SK-N-SH treated with all-trans-retinoic acid at 6 μM for 48 hours (cell line): Measurements from ENCODE around the gene PPL.

Experiments used
- ATAC-seq: fragments of 200-7000 bp; cut with Tn5 transposase; 3 replicates; pipeline ENCODE4 v1.9.1; 2020; ENCODE audit warnings: mild to moderate bottlenecking, moderate library complexity
- BACH2 ChIP-seq: fragments of 250-450 bp; sonication (Bioruptor Pico); IDR thresholded peaks from 2 replicates; pipeline ENCODE4 v1.9.0; 2021; ENCODE audit warnings: mild to moderate bottlenecking, borderline replicate concordance
- CSDC2 ChIP-seq: fragments of 250-450 bp; sonication (Bioruptor Pico); IDR thresholded peaks from 2 replicates; pipeline ENCODE4 v1.5.0; 2020; ENCODE audit warnings: mild to moderate bottlenecking, moderate library complexity
- ESRRG ChIP-seq: fragments of 250-450 bp; sonication (Bioruptor Pico); IDR thresholded peaks from 2 replicates; pipeline ENCODE4 v1.6.1; 2021; ENCODE audit warnings: mild to moderate bottlenecking
- GLIS3 ChIP-seq: fragments of 250-450 bp; sonication (Bioruptor Pico); IDR thresholded peaks from 2 replicates; pipeline ENCODE4 v1.5.0; 2020; ENCODE audit warnings: mild to moderate bottlenecking, moderate library complexity
- ISL1 ChIP-seq: fragments of 250-450 bp; sonication (Bioruptor Pico); IDR thresholded peaks from 2 replicates; pipeline ENCODE4 v2.1.2; 2022; ENCODE audit warnings: mild to moderate bottlenecking, moderate library complexity
- OSR1 ChIP-seq: fragments of 250-450 bp; sonication (Bioruptor Pico); IDR thresholded peaks from 2 replicates; pipeline ENCODE4 v1.8.0; 2022; ENCODE audit warnings: moderate library complexity, mild to moderate bottlenecking, inconsistent platforms
- PATZ1 ChIP-seq: fragments of 250-450 bp; sonication (Bioruptor Pico); IDR thresholded peaks from 2 replicates; pipeline ENCODE4 v1.8.0; 2020; ENCODE audit warnings: mild to moderate bottlenecking, moderate library complexity, borderline replicate concordance
- POU6F1 ChIP-seq: fragments of 250-450 bp; sonication (Bioruptor Pico); IDR thresholded peaks from 2 replicates; pipeline ENCODE4 v1.8.0; 2021; ENCODE audit warnings: low read depth, mild to moderate bottlenecking, moderate library complexity, borderline replicate concordance
- PPARA ChIP-seq: fragments of 250-450 bp; sonication (Bioruptor Pico); IDR thresholded peaks from 2 replicates; pipeline ENCODE4 v1.5.0; 2020; ENCODE audit warnings: mild to moderate bottlenecking, borderline replicate concordance
- RARB ChIP-seq: fragments of 250-450 bp; sonication (Bioruptor Pico); IDR thresholded peaks from 2 replicates; pipeline ENCODE4 v1.8.0; 2021; ENCODE audit warnings: mild to moderate bottlenecking, moderate library complexity
- SNAI2 ChIP-seq: fragments of 250-450 bp; sonication (Bioruptor Pico); IDR thresholded peaks from 2 replicates; pipeline ENCODE4 v1.5.0; 2020; ENCODE audit warnings: mild to moderate bottlenecking, moderate library complexity
- TCF4 ChIP-seq: fragments of 250-450 bp; sonication (Bioruptor Pico); IDR thresholded peaks from 2 replicates; pipeline ENCODE4 v1.8.0; 2021; ENCODE audit warnings: mild to moderate bottlenecking, moderate library complexity, borderline replicate concordance
- TOX ChIP-seq: fragments of 250-450 bp; sonication (Bioruptor Pico); IDR thresholded peaks from 2 replicates; pipeline ENCODE4 v1.8.0; 2021; ENCODE audit warnings: mild to moderate bottlenecking, moderate library complexity, borderline replicate concordance
- TSHZ2 ChIP-seq: fragments of 250-450 bp; sonication (Bioruptor Pico); IDR thresholded peaks from 2 replicates; pipeline ENCODE4 v1.5.0; 2020; ENCODE audit warnings: mild to moderate bottlenecking, moderate library complexity
- ZC3H10 ChIP-seq: fragments of 250-450 bp; sonication (Bioruptor Pico); IDR thresholded peaks from 2 replicates; pipeline ENCODE4 v1.5.1; 2021; ENCODE audit warnings: mild to moderate bottlenecking, moderate library complexity
- ZFP3 ChIP-seq: fragments of 250-450 bp; sonication (Bioruptor Pico); IDR thresholded peaks from 2 replicates; pipeline ENCODE4 v1.5.0; 2020; ENCODE audit warnings: mild to moderate bottlenecking, moderate library complexity
- ZNF565 ChIP-seq: fragments of 450-650 bp; formaldehyde crosslinking; conservative IDR thresholded peaks from 2 replicates; pipeline ENCODE4 v1.5.0; 2020; ENCODE audit warnings: low read depth, mild to moderate bottlenecking, moderate library complexity
- ZNF70 ChIP-seq: fragments of 450-650 bp; formaldehyde crosslinking; IDR thresholded peaks from 2 replicates; pipeline ENCODE4 v1.5.0; 2020; ENCODE audit warnings: mild to moderate bottlenecking, moderate library complexity
- ZNF8 ChIP-seq: fragments of 450-650 bp; formaldehyde crosslinking; IDR thresholded peaks from 2 replicates; pipeline ENCODE4 v1.5.0; 2020; ENCODE audit warnings: mild to moderate bottlenecking, moderate library complexity
- TF ChIP-seq, protein P1 (sequence below): fragments of 250-450 bp; sonication (Bioruptor Pico); IDR thresholded peaks from 2 replicates; pipeline ENCODE4 v1.5.1; 2021; ENCODE audit warnings: mild to moderate bottlenecking, moderate library complexity

PPL gene

DNA sequence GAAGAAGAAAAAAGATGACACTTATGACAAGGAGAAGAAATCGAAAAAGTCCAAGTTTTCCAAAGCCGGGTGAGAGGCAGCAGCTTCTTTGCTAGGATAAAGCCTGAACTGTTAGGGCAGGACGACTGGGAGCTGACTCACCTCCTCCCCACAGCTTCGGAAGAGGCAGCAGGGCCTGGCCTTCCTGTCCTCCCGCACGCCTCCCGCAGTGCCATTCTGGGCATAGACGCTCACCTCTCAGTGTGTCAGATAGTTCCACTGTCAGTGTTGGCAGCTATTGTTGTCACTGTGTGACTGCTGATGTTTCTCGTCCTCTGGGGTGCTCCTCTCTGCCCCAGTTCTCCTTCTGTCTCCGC, 77.1 kb downstream of the PPL start:
- TF ChIP-seq CSDC2 (CRISPR knock-in tag) (no peak), BACH2 (CRISPR knock-in tag) (no peak)
- TF ChIP-seq, all 23 proteins: peak for 0
- peak; percentile 58; the same call in 2 of the 3 replicates for ATAC-seq

GRCh38 chr16:4859190-4859899, 77.6 kb downstream of the PPL start:
- no peak for TF ChIP-seq ZFP3 (CRISPR knock-in tag)
- no peak for TF ChIP-seq ESRRG (CRISPR knock-in tag)
- TF ChIP-seq ZNF8, result no peak
- no peak for TF ChIP-seq PPARA
- no peak for TF ChIP-seq ZNF70 (CRISPR knock-in tag)
- no peak for TF ChIP-seq ZC3H10
- no peak for TF ChIP-seq CSDC2 (CRISPR knock-in tag)
- no peak for TF ChIP-seq TSHZ2 (CRISPR knock-in tag)
- ATAC-seq, result no peak; the same call in 2 of the 3 replicates

- no peak for TF ChIP-seq ZNF565 (CRISPR knock-in tag)
- no peak for ATAC-seq
Measured at GRCh38 chr16:4855804-4856203, 81.1 kb downstream of the PPL start.

GRCh38 chr16:4855371-4855770, 81.6 kb downstream of the PPL start:
- no peak for TF ChIP-seq PATZ1 (CRISPR knock-in tag)
- TF ChIP-seq POU6F1, result no peak
- no peak for TF ChIP-seq GLIS3 (CRISPR knock-in tag)
- TF ChIP-seq ZFP3 (CRISPR knock-in tag), result no peak
- TF ChIP-seq TCF4 (CRISPR knock-in tag), result no peak
- no peak for TF ChIP-seq ISL1 (CRISPR knock-in tag)
- TF ChIP-seq TSHZ2 (CRISPR knock-in tag), result no peak
- no peak for TF ChIP-seq TOX (CRISPR knock-in tag)
- TF ChIP-seq, protein P1, sequence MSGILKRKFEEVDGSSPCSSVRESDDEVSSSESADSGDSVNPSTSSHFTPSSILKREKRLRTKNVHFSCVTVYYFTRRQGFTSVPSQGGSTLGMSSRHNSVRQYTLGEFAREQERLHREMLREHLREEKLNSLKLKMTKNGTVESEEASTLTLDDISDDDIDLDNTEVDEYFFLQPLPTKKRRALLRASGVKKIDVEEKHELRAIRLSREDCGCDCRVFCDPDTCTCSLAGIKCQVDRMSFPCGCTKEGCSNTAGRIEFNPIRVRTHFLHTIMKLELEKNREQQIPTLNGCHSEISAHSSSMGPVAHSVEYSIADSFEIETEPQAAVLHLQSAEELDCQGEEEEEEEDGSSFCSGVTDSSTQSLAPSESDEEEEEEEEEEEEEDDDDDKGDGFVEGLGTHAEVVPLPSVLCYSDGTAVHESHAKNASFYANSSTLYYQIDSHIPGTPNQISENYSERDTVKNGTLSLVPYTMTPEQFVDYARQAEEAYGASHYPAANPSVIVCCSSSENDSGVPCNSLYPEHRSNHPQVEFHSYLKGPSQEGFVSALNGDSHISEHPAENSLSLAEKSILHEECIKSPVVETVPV (CRISPR knock-in tag), result no peak
- TF ChIP-seq ZNF565 (CRISPR knock-in tag), result no peak
- no peak for TF ChIP-seq SNAI2 (CRISPR knock-in tag)
- no peak for TF ChIP-seq ZNF70 (CRISPR knock-in tag)
- TF ChIP-seq ESRRG (CRISPR knock-in tag), result no peak
- no peak for TF ChIP-seq RARB (CRISPR knock-in tag)
- no peak for TF ChIP-seq OSR1 (CRISPR knock-in tag)
- TF ChIP-seq CSDC2 (CRISPR knock-in tag), result no peak
- ATAC-seq, result no peak
